WTC11 (cell line): Measurements from ENCODE around the gene KCNK3.

Experiments
- ATF3 ChIP-seq: sonication (generic); formaldehyde crosslinking; conservative IDR thresholded peaks from 2 replicates; pipeline ENCODE4 v1.8.1; 2022; ENCODE audit warnings: mild to moderate bottlenecking, missing genetic modification reagents
- ATF6 ChIP-seq: sonication (generic); formaldehyde crosslinking; IDR thresholded peaks from 2 replicates; pipeline ENCODE4 v1.8.1; 2023; ENCODE audit warnings: mild to moderate bottlenecking, missing genetic modification reagents
- CTCF ChIP-seq: fragments of 200-600 bp; IDR thresholded peaks from 2 replicates; pipeline ENCODE4 v1.8.0; 2022; ENCODE audit warnings: antibody characterized with exemption
- E2F5 ChIP-seq: sonication (generic); formaldehyde crosslinking; IDR thresholded peaks from 2 replicates; pipeline ENCODE4 v1.8.1; 2022; ENCODE audit warnings: mild to moderate bottlenecking, moderate library complexity, missing genetic modification reagents
- ELF4 ChIP-seq: sonication (generic); formaldehyde crosslinking; IDR thresholded peaks from 2 replicates; pipeline ENCODE4 v1.8.1; 2022; ENCODE audit warnings: low read depth, mild to moderate bottlenecking, moderate library complexity, missing genetic modification reagents
- ESRRA ChIP-seq: sonication (generic); formaldehyde crosslinking; IDR thresholded peaks from 2 replicates; pipeline ENCODE4 v1.8.1; 2022; ENCODE audit warnings: mild to moderate bottlenecking, missing genetic modification reagents, borderline replicate concordance
- NFYB ChIP-seq: sonication (generic); formaldehyde crosslinking; conservative IDR thresholded peaks from 2 replicates; pipeline ENCODE4 v1.8.0; 2022; ENCODE audit warnings: low read depth, missing genetic modification reagents
- ZNF232 ChIP-seq: sonication (generic); formaldehyde crosslinking; IDR thresholded peaks from 2 replicates; pipeline ENCODE4 v1.8.0; 2022; ENCODE audit warnings: mild to moderate bottlenecking, missing genetic modification reagents
- ZNF317 ChIP-seq: sonication (generic); formaldehyde crosslinking; IDR thresholded peaks from 2 replicates; pipeline ENCODE4 v1.8.1; 2023; ENCODE audit warnings: low read depth, mild to moderate bottlenecking, moderate library complexity, missing genetic modification reagents, borderline replicate concordance
- ZNF671 ChIP-seq: fragments of 250-450 bp; sonication (Bioruptor Pico); IDR thresholded peaks from 2 replicates; pipeline ENCODE4 v1.8.0; 2021; ENCODE audit warnings: mild to moderate bottlenecking

GRCh38 chr2:26725521-26725820, 32.9 kb downstream of the KCNK3 start:
- TF ChIP-seq ESRRA (CRISPR knock-in tag), result no peak
- no peak for TF ChIP-seq CTCF
- TF ChIP-seq NFYB (CRISPR knock-in tag), result no peak
- no peak for TF ChIP-seq ATF3 (CRISPR knock-in tag)
- no peak for TF ChIP-seq ZNF317
- no peak for TF ChIP-seq ATF6 (CRISPR knock-in tag)
- TF ChIP-seq E2F5 (CRISPR knock-in tag), result no peak
- no peak for TF ChIP-seq ZNF671 (CRISPR knock-in tag)
- no peak for TF ChIP-seq ELF4 (CRISPR knock-in tag)
- TF ChIP-seq ZNF232 (CRISPR knock-in tag), result no peak
